HS-5 (cell line): ENCODE measurements around the gene ERI3.

ENCODE experiments used
- DNase-seq: peaks from one replicate; pipeline ENCODE4 v3.0.0-alpha.2; 2012; ENCODE audit warnings: low read depth

The ERI3 gene

GRCh38 chr1:44354840-44355581, at the start of gene ERI3:
Gene ERI3 (minus strand): TSS chr1:44355257. CDS start chr1:44355026, 231 bp downstream.
- peak; percentile 80 for DNase-seq

- no peak for DNase-seq
Observed at GRCh38 chr1:44401256-44402228, 46.5 kb upstream of the ERI3 start.

- peak; percentile 70 for DNase-seq
Observed at GRCh38 chr1:44390277-44390676, 35.2 kb upstream of the ERI3 start.

- DNase-seq, result no peak
Observed at GRCh38 chr1:44389437-44389836, 34.4 kb upstream of the ERI3 start.

- no peak for DNase-seq
Observed at GRCh38 chr1:44388551-44388950, 33.5 kb upstream of the ERI3 start.

GRCh38 chr1:44380666-44381177, 25.7 kb upstream of the ERI3 start:
- no peak for DNase-seq

GRCh38 chr1:44377925-44378784, 23.1 kb upstream of the ERI3 start:
- DNase-seq, result no peak

- DNase-seq, result no peak
Observed at GRCh38 chr1:44375547-44375946, 20.5 kb upstream of the ERI3 start.

GRCh38 chr1:44371206-44371605, 16.1 kb upstream of the ERI3 start:
- DNase-seq, result no peak

- no peak for DNase-seq
Observed at GRCh38 chr1:44368471-44369151, 13.6 kb upstream of the ERI3 start.

- no peak for DNase-seq
Observed at GRCh38 chr1:44367944-44368343, 12.9 kb upstream of the ERI3 start.

- DNase-seq, result no peak
Observed at GRCh38 chr1:44366371-44366975, 11.4 kb upstream of the ERI3 start.

- DNase-seq, result no peak
Observed at GRCh38 chr1:44361478-44361877, 6.4 kb upstream of the ERI3 start.

GRCh38 chr1:44359234-44359935, 4.3 kb upstream of the ERI3 start:
- no peak for DNase-seq

- no peak for DNase-seq
Observed at GRCh38 chr1:44357710-44358109, 2.7 kb upstream of the ERI3 start.

- no peak for DNase-seq
Observed at GRCh38 chr1:44355582-44356305, 687 bp upstream of the ERI3 start.

- DNase-seq, result no peak
Observed at GRCh38 chr1:44354268-44354839, 703 bp downstream of the ERI3 start.

GRCh38 chr1:44353604-44354003, 1.5 kb downstream of the ERI3 start:
- no peak for DNase-seq

- DNase-seq, result no peak
Observed at GRCh38 chr1:44351289-44351688, 3.8 kb downstream of the ERI3 start.
